ENCODE results near the gene KDM6B. TPM values are rescaled to one million over a fixed set of nuclear protein-coding genes. Genes with fewer than 3 reads are reported as not detected.

Gene KDM6B
- polyA plus RNA-seq, 1 experiment: 2.0 TPM

DNA sequence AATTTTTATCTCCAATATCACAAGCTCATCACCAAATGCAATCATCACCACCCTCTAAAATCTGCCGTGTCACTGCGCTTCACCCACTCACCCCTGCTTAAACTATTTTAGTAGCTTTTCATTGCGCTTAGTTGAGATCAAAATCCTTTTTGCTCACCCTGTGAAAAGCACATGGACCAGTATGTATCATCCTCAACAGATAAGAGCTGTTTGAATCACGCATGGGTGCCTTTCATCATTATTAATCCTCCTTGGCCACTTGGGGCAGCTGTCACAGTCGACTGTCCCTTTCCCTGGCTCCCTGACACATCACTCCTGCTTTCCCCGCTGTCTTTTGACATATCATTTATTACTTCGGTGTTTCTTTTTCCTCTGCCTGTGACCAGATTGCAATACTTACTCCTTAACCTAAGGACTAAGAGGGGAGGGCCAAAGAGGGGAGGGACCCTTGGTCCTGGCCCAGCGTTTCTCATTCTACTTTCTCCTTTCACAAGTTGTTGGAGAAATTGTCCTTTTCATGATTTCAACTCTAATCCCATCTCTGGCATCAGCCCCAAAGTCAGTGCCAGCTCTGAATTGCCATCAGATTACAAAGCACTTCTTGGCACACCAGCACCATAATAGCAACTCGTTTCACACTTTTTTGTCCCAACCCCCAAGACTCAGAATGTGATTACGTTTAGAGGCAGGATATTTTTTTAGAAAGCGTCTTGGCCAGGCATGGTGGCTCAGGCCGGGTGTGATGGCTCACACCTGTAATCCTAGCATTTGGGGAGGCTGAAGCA lies 8.6 kb upstream of the KDM6B start:
- DNase-seq (ENCODE audit: low read depth, low spot score): no peak
- H3K4me3 ChIP-seq (ENCODE audit: low read depth, low read length): no peak overlapping the region
- POLR2A ChIA-PET: interaction anchor here (1.0 kb wide), 1 partner anchor 10 kb away, joined by 3 read pairs; no protein-coding TSS in a partner anchor
- H3K27me3 ChIP-seq (ENCODE audit: control insufficient read depth, insufficient read depth, low read length): peaks cover 9% of the 10 kb centered on the region
- H3K27ac ChIP-seq (ENCODE audit: low read depth, low read length): no peak overlapping the region
- CTCF ChIA-PET: interaction anchor here (0.6 to 1.8 kb wide), 11 partner anchors 8 to 233 kb away, joined by 3 to 10 read pairs (median 3); no protein-coding TSS in a partner anchor
- no peak for TF ChIP-seq CTCF (IDR thresholded peaks at IDR 0.05; ENCODE audit: low read depth, low read length)
- H3K9me3 ChIP-seq (ENCODE audit: control insufficient read depth, insufficient read depth, low read length): no peaks in the 10 kb centered on the region

GRCh38 chr17:7830616-7831015 lies 3.4 kb upstream of the KDM6B start:
- TF ChIP-seq CTCF (IDR thresholded peaks at IDR 0.05; ENCODE audit: low read depth, low read length): no peak
- ChIA-PET POLR2A (no interaction called here), CTCF (interaction anchor here (0.6 to 1.5 kb wide), 4 partner anchors 8 to 211 kb away, joined by 3 to 7 read pairs (median 4); no protein-coding TSS in a partner anchor)
- Histone ChIP-seq H3K4me3 (ENCODE audit: low read depth, low read length) (no peak overlapping the region), H3K27me3 (ENCODE audit: control insufficient read depth, insufficient read depth, low read length) (peaks cover 14% of the 10 kb centered on the region), H3K27ac (ENCODE audit: low read depth, low read length) (no peak overlapping the region), H3K9me3 (ENCODE audit: control insufficient read depth, insufficient read depth, low read length) (no peaks in the 10 kb centered on the region; the same call in 1 of the 2 replicates)
- DNase-seq (ENCODE audit: low read depth, low spot score): no peak

GRCh38 chr17:7831233-7831632 lies 2.8 kb upstream of the KDM6B start:
- ChIA-PET POLR2A (no interaction called here), CTCF (interaction anchor here (0.6 to 1.5 kb wide), 5 partner anchors 8 to 242 kb away, joined by 3 to 7 read pairs (median 3); no protein-coding TSS in a partner anchor)
- no peak for DNase-seq (ENCODE audit: low read depth, low spot score)
- H3K4me3 ChIP-seq (ENCODE audit: low read depth, low read length): no peak overlapping the region
- TF ChIP-seq CTCF (IDR thresholded peaks at IDR 0.05; ENCODE audit: low read depth, low read length): no peak
- H3K27me3 ChIP-seq (ENCODE audit: control insufficient read depth, insufficient read depth, low read length): peaks cover 14% of the 10 kb centered on the region
- no peak overlapping the region for H3K27ac ChIP-seq (ENCODE audit: low read depth, low read length)
- H3K9me3 ChIP-seq (ENCODE audit: control insufficient read depth, insufficient read depth, low read length): no peaks in the 10 kb centered on the region; the same call in 1 of the 2 replicates

DNA sequence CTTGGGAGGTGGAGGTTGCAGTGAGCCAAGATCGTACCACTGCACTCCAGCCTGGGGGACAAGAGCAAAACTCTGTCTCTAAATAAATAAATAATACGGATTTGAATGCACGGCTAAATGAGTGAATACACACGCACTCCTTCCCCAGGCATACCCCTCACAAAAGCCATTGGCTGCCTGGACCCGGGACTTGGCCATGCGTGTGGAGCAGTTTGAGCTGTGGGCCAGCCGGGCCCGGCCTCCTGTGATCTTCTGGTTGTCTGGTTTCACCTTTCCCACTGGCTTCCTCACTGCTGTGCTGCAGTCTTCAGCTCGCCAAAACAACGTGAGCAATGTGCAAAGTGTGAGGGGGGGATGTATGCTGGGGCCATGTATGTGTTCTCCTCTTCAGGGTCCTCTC lies 1.6 kb upstream of the KDM6B start:
- Histone ChIP-seq H3K4me3 (ENCODE audit: low read depth, low read length) (no peak overlapping the region), H3K27me3 (ENCODE audit: control insufficient read depth, insufficient read depth, low read length) (peaks cover 14% of the 10 kb centered on the region), H3K27ac (ENCODE audit: low read depth, low read length) (no peak overlapping the region), H3K9me3 (ENCODE audit: control insufficient read depth, insufficient read depth, low read length) (no peaks in the 10 kb centered on the region; the same call in 1 of the 2 replicates)
- ChIA-PET POLR2A (interaction anchor here (1.7 kb wide), 1 partner anchor 25 kb away, joined by 6 read pairs; the partner anchor contains the start of gene NAA38), CTCF (interaction anchor here (1.3 to 1.4 kb wide), 2 partner anchors 226 to 241 kb away, joined by 3 read pairs; no protein-coding TSS in a partner anchor)
- DNase-seq (ENCODE audit: low read depth, low spot score): no peak
- TF ChIP-seq CTCF (IDR thresholded peaks at IDR 0.05; ENCODE audit: low read depth, low read length): no peak
